Astrocyte of the cerebellum (primary cell): ENCODE results near the gene REXO1.
A peak's percentile ranks its signal among the peaks of the same experiment; 100 is the strongest.

Experiments used
- DNase-seq: peaks from one replicate; pipeline ENCODE4 v3.0.0-alpha.2; 2011; ENCODE audit warnings: low read depth
- H3K4me3 ChIP-seq: 2 replicates; pipeline ENCODE4 v1.5.1; 2011; ENCODE audit warnings: mild to moderate bottlenecking, low read depth, low read length, moderate library complexity
- CTCF ChIP-seq: IDR thresholded peaks from 2 replicates; pipeline ENCODE4 v1.5.1; 2012; ENCODE audit warnings: low read length, low read depth, moderate library complexity, mild to moderate bottlenecking; ENCODE audit errors: missing control alignments
- in situ Hi-C: cut with HindIII; loops from 2 replicates; pipeline ENCODE4 v1.10.0; 2017; ENCODE audit warnings: low sequenced_read_pairs

Gene REXO1

GRCh38 chr19:1858412-1859081, 10.3 kb upstream of the REXO1 start:
- TF ChIP-seq CTCF: no peak
- H3K4me3 ChIP-seq: no peak overlapping the region
- DNase-seq: no peak
- in situ Hi-C loops: no loop called here

GRCh38 chr19:1857648-1858326, 9.5 kb upstream of the REXO1 start:
- no peak for DNase-seq
- in situ Hi-C loops: no loop called here
- TF ChIP-seq CTCF: no peak
- no peak overlapping the region for H3K4me3 ChIP-seq

- H3K4me3 ChIP-seq: peak overlapping the region; percentile 33
- in situ Hi-C loops: no loop called here
- no peak for DNase-seq
- no peak for TF ChIP-seq CTCF
Observed at GRCh38 chr19:1856698-1857603, 8.7 kb upstream of the REXO1 start.

- H3K4me3 ChIP-seq: no peak overlapping the region
- TF ChIP-seq CTCF: no peak
- no peak for DNase-seq
- in situ Hi-C loops: no loop called here
Observed at GRCh38 chr19:1856345-1856697, 8.0 kb upstream of the REXO1 start.

- in situ Hi-C loops: no loop called here
- no peak for DNase-seq
- H3K4me3 ChIP-seq: no peak overlapping the region
- no peak for TF ChIP-seq CTCF
Observed at GRCh38 chr19:1855828-1856255, 7.6 kb upstream of the REXO1 start.

GRCh38 chr19:1855040-1855827, 7.0 kb upstream of the REXO1 start:
- TF ChIP-seq CTCF: no peak
- no peak for DNase-seq
- H3K4me3 ChIP-seq: no peak overlapping the region
- in situ Hi-C loops: no loop called here
